ENCODE data around the gene LMTK2.

The LMTK2 gene

GRCh38 chr7:98178762-98179490 lies 72.3 kb downstream of the LMTK2 start:
- no peak for DNase-seq

- no peak for DNase-seq
Observed at GRCh38 chr7:98180751-98181150, 74.1 kb downstream of the LMTK2 start.

DNA sequence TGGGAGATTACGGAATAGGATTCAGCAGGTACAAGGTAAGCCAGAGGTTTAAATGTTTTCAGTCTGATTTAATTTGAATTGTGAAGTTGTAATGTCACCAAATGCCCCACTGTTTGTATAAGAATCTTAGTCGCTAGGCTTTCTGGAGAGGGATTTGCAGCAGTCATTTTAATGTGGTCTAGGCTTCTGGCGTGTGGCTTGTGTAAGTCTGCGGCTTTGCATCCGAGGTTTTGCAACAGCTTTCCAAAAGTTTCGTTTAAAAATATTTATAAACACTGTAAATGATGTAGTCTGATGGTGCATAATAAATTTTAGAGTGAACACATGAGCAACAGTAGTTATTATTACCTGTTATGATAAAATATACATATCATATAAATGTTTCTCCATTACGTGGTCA lies 78.4 kb downstream of the LMTK2 start:
- DNase-seq: no peak

DNA sequence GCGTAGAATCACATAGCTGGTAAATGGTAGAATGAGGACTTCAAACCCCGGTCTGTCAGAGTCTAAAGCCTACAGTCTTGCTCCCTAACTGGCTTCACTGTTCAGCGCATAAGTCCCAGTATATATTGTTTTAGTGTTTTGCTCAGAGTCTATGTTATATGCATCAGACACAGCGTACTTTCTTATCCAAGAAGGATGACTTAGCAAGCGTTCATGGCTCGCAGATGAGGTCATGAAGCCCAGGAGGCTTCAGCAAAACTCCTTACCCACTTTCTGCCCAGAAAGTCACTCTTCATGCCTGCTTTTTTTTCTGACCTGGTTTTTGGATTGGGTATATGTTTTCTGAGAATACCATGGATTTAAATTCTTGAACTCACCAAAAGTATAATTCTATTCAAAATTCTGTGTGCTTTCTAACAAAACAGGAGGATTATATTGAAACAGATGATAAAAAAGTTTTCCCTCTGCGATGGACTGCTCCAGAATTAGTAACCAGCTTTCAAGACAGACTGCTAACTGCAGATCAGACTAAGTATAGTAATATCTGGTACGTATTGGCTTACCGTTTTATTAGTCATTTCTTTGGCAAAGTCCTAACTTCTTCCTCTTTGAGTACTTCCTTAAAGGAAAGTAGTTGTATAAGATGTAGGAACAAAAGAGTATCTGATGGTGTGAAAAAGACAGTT lies 79.9 kb downstream of the LMTK2 start:
- DNase-seq: no peak

DNA sequence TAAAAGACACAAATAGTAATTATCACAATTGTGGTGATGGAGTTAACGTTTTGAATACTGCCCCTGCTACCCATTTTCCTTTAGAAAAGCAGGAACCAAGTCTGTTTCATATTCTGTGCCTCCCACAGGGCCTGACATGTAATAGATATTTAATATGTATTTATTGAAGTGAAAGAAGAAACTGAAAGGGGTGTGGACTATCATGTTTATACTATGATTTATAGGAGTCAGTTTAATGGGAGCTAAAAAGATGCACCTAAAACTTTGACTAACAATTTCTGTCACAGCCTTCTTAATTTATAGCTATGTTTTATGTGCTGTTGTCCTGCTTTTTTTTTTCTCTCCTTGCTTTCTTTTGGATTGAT lies 80.5 kb downstream of the LMTK2 start:
- DNase-seq: no peak

DNA sequence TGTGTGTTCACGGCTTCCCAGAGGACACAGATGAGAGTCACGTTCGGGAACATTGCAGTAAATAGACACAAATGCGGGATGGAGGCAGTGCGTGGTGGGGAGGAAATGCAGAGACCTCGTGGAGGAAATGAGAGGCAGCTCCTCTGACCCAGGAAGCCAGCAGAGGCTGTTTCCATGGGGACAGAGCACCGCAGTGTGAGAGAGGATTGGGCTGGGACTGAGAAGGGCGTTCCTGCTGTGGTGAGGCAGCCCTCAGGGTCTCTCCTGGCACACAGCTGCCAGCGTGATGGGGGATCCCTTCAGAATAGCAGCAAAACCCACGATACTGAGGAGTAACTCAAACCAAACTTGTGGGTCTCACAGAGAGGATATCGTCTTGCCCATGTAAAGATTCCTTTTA lies 82.9 kb downstream of the LMTK2 start:
- no peak for DNase-seq

GRCh38 chr7:98191668-98192431 lies 85.2 kb downstream of the LMTK2 start:
- no peak for DNase-seq

DNA sequence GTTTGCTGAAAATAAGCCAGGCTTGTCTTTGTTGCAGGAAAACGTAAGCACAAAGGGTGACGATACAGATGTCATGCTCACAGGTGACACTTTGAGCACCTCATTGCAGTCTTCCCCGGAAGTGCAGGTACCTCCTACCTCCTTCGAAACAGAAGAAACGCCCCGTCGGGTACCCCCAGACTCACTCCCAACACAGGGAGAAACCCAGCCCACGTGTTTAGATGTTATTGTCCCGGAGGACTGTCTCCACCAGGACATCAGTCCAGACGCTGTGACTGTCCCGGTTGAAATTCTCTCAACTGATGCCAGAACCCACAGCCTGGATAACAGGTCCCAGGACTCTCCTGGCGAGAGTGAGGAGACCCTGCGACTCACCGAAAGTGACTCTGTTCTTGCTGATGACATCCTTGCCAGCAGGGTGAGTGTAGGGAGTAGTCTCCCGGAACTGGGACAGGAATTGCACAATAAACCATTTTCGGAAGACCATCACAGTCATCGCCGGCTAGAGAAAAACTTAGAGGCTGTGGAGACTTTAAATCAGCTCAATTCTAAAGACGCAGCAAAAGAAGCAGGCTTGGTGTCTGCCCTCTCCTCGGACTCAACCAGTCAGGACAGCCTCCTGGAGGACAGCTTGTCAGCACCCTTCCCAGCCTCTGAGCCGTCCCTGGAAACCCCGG lies 86.3 kb downstream of the LMTK2 start:
- DNase-seq: no peak

- no peak for DNase-seq
Observed at GRCh38 chr7:98193474-98194180, 87.0 kb downstream of the LMTK2 start.

DNA sequence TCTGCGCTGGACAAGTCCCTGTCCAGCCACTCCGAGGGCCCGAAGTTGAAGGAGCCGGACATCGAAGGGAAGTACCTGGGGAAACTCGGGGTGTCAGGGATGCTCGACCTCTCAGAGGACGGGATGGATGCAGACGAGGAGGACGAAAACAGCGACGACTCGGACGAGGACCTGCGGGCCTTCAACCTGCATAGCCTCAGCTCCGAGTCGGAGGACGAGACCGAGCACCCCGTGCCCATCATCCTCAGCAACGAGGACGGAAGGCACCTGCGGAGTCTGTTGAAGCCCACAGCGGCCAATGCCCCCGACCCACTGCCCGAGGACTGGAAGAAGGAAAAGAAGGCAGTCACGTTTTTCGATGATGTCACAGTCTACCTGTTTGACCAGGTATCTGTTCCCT lies 87.5 kb downstream of the LMTK2 start:
- no peak for DNase-seq

- no peak for DNase-seq
Observed at GRCh38 chr7:98194672-98195457, 88.2 kb downstream of the LMTK2 start.

GRCh38 chr7:98196706-98197605 lies 90.3 kb downstream of the LMTK2 start:
- DNase-seq: no peak

DNA sequence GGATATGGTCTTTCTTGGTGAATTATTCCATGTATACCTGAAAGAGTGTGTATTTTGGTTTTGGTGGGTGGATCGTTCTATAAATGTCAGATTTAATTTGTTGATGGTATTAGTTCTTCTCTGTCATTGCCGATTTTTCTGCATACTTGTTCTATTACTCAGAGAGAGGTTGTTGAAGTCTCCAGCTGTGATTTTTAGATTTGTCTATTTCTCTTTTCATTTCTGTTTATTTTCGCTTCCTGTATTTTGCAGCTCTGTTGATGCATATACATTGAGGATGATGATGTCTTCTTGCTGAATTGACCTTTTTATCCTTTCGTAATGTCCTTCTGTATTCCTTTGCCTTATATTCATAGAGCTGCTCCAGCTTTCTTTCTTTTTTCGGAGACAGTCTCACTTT lies 92.5 kb downstream of the LMTK2 start:
- no peak for DNase-seq

DNA sequence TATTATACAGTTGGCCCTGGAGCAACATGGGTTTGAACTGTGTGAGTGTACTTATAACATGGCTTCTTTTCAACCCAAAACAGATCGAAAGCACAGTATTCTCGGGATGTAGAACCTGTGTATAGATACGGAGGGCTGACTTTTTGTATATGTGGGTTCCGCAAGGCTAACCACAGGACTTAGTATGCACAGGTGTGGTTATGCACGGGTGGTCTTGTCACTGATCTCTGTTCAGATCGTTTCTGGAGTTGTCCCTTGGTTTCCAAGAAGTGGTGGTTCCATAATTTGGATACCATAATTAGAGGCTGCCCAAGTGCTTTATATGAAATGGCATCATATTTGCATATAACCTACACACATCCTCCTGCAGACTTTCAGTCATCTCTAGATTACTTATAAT lies 93.7 kb downstream of the LMTK2 start:
- DNase-seq: no peak

- no peak for DNase-seq
Observed at GRCh38 chr7:98202367-98203195, 95.9 kb downstream of the LMTK2 start.

- DNase-seq: no peak
Observed at GRCh38 chr7:98203261-98203963, 96.8 kb downstream of the LMTK2 start.

- no peak for DNase-seq
Observed at GRCh38 chr7:98203964-98204605, 97.4 kb downstream of the LMTK2 start.

GRCh38 chr7:98204670-98205069 lies 98.0 kb downstream of the LMTK2 start:
- DNase-seq: no peak
